ENCODE measurements around the gene DNAI2.

DNA sequence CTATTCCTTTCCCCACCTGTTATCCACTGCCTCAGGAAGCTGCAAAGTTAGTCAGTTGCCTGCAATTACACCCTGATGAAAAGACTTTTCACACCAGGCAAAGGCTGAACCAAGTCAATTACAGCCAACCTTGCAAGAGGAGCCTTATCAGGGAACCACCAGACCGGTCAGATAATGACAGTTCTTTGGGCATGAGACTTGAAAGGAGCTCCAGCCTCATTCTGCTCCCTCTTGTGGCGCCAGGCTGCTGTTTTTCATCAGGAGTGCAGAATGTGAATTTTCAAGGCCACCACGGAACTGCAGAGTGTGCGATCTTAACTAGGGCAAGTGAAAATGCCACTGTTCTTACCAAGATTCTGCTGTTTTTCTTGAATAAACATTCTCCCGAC is 22.5 kb downstream of the DNAI2 start:
- TF ChIP-seq PATZ1 (CRISPR knock-in tag; IDR thresholded peaks at IDR 0.05; ENCODE audit: borderline replicate concordance), result no peak
- TF ChIP-seq ZC3H10 (CRISPR knock-in tag; IDR thresholded peaks at IDR 0.05), result no peak
- no peak for TF ChIP-seq ZNF8 (CRISPR knock-in tag; IDR thresholded peaks at IDR 0.05)
- no peak for TF ChIP-seq BACH2 (CRISPR knock-in tag; IDR thresholded peaks at IDR 0.05; ENCODE audit: borderline replicate concordance)
- no peak for TF ChIP-seq ISL1 (CRISPR knock-in tag; IDR thresholded peaks at IDR 0.05)
- TF ChIP-seq RARB (CRISPR knock-in tag; IDR thresholded peaks at IDR 0.05), result no peak
- TF ChIP-seq ESRRG (CRISPR knock-in tag; IDR thresholded peaks at IDR 0.05), result no peak
- no peak for TF ChIP-seq ZNF70 (CRISPR knock-in tag; IDR thresholded peaks at IDR 0.05)
- TF ChIP-seq SNAI2 (CRISPR knock-in tag; IDR thresholded peaks at IDR 0.05), result no peak
- no peak for TF ChIP-seq CSDC2 (CRISPR knock-in tag; IDR thresholded peaks at IDR 0.05)
- no peak for TF ChIP-seq ZFP3 (CRISPR knock-in tag; IDR thresholded peaks at IDR 0.05)
- no peak for TF ChIP-seq GLIS3 (CRISPR knock-in tag; IDR thresholded peaks at IDR 0.05)
- TF ChIP-seq PPARA (CRISPR knock-in tag; IDR thresholded peaks at IDR 0.05; ENCODE audit: borderline replicate concordance), result no peak
- TF ChIP-seq, protein P1, sequence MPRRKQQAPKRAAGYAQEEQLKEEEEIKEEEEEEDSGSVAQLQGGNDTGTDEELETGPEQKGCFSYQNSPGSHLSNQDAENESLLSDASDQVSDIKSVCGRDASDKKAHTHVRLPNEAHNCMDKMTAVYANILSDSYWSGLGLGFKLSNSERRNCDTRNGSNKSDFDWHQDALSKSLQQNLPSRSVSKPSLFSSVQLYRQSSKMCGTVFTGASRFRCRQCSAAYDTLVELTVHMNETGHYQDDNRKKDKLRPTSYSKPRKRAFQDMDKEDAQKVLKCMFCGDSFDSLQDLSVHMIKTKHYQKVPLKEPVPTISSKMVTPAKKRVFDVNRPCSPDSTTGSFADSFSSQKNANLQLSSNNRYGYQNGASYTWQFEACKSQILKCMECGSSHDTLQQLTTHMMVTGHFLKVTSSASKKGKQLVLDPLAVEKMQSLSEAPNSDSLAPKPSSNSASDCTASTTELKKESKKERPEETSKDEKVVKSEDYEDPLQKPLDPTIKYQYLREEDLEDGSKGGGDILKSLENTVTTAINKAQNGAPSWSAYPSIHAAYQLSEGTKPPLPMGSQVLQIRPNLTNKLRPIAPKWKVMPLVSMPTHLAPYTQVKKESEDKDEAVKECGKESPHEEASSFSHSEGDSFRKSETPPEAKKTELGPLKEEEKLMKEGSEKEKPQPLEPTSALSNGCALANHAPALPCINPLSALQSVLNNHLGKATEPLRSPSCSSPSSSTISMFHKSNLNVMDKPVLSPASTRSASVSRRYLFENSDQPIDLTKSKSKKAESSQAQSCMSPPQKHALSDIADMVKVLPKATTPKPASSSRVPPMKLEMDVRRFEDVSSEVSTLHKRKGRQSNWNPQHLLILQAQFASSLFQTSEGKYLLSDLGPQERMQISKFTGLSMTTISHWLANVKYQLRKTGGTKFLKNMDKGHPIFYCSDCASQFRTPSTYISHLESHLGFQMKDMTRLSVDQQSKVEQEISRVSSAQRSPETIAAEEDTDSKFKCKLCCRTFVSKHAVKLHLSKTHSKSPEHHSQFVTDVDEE (CRISPR knock-in tag; IDR thresholded peaks at IDR 0.05), result no peak

Data from SK-N-SH treated with all-trans-retinoic acid at 6 μM for 48 hours (cell line).